IMR-90 (cell line): ENCODE data around the gene ZFAND6.

ENCODE experiments used
- BHLHE40 ChIP-seq: fragments of 150-350 bp; IDR thresholded peaks from 2 replicates; pipeline ENCODE4 v1.6.1; 2016; ENCODE audit warnings: mild to moderate bottlenecking, low read depth, low read length
- CEBPB ChIP-seq: IDR thresholded peaks from 2 replicates; pipeline ENCODE4 v1.6.1; 2012; ENCODE audit warnings: low read depth, low read length, improper control_type of control experiment
- CHD1 ChIP-seq: IDR thresholded peaks from 2 replicates; pipeline ENCODE4 v1.6.1; 2012; ENCODE audit warnings: low read depth, low read length, improper control_type of control experiment
- ELK1 ChIP-seq: fragments of 150-350 bp; IDR thresholded peaks from 2 replicates; pipeline ENCODE4 v1.6.1; 2016; ENCODE audit warnings: low read depth, mild to moderate bottlenecking, low read length, moderate library complexity, borderline replicate concordance
- MAFK ChIP-seq: IDR thresholded peaks from 2 replicates; pipeline ENCODE4 v1.6.1; 2012; ENCODE audit warnings: low read depth, low read length, improper control_type of control experiment
- MAZ ChIP-seq: IDR thresholded peaks from 2 replicates; pipeline ENCODE4 v1.6.1; 2012; ENCODE audit warnings: low read depth, mild to moderate bottlenecking, low read length, improper control_type of control experiment, moderate library complexity, borderline replicate concordance
- MXI1 ChIP-seq: IDR thresholded peaks from 2 replicates; pipeline ENCODE4 v1.6.1; 2012; ENCODE audit warnings: low read depth, mild to moderate bottlenecking, low read length, moderate library complexity, borderline replicate concordance
- POLR2A ChIP-seq: IDR thresholded peaks from 2 replicates; pipeline ENCODE4 v1.6.1; 2012; ENCODE audit warnings: mild to moderate bottlenecking, low read depth, low read length
- RAD21 ChIP-seq: IDR thresholded peaks from 2 replicates; pipeline ENCODE4 v1.6.1; 2012; ENCODE audit warnings: low read length, improper control_type of control experiment
- RCOR1 ChIP-seq: IDR thresholded peaks from 2 replicates; pipeline ENCODE4 v1.6.1; 2012; ENCODE audit warnings: mild to moderate bottlenecking, low read length, improper control_type of control experiment; ENCODE audit not compliant: insufficient replicate concordance
- RFX5 ChIP-seq: IDR thresholded peaks from 2 replicates; pipeline ENCODE4 v1.8.0; 2012; ENCODE audit warnings: low read depth, mild to moderate bottlenecking, low read length, moderate library complexity
- SMC3 ChIP-seq: fragments of 150-350 bp; IDR thresholded peaks from 2 replicates; pipeline ENCODE4 v1.6.1; 2016; ENCODE audit warnings: low read depth, mild to moderate bottlenecking, antibody characterized with exemption, low read length, moderate library complexity
- USF2 ChIP-seq: fragments of 150-350 bp; IDR thresholded peaks from 2 replicates; pipeline ENCODE4 v1.6.1; 2017; ENCODE audit warnings: mild to moderate bottlenecking, antibody characterized with exemption, low read length, low read depth
- TF ChIP-seq, protein P1 (sequence below): conservative IDR thresholded peaks from 2 replicates; pipeline ENCODE4 v1.5.1; 2012; ENCODE audit warnings: mild to moderate bottlenecking, low read depth, low read length, improper control_type of control experiment

DNA sequence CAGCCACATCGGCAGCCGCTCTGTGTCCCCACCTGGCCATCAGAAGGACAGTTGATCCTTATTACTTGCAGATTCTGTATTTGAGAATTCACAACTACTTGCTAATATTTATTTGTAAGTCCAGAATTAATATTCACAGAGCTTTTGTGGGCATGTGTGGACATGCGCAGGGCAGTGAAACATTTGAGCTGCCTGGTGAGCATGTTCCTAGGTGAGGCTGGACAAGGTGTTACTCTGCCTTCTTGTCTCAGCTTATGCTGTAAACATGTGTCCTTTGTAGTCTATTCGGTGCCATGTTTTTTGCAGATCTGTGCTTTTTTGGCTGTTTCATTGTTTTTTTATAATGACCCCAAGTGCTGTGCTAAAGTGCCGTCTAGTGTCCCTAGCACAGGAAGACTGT is 108.9 kb downstream of the ZFAND6 start:
- TF ChIP-seq, protein P1, sequence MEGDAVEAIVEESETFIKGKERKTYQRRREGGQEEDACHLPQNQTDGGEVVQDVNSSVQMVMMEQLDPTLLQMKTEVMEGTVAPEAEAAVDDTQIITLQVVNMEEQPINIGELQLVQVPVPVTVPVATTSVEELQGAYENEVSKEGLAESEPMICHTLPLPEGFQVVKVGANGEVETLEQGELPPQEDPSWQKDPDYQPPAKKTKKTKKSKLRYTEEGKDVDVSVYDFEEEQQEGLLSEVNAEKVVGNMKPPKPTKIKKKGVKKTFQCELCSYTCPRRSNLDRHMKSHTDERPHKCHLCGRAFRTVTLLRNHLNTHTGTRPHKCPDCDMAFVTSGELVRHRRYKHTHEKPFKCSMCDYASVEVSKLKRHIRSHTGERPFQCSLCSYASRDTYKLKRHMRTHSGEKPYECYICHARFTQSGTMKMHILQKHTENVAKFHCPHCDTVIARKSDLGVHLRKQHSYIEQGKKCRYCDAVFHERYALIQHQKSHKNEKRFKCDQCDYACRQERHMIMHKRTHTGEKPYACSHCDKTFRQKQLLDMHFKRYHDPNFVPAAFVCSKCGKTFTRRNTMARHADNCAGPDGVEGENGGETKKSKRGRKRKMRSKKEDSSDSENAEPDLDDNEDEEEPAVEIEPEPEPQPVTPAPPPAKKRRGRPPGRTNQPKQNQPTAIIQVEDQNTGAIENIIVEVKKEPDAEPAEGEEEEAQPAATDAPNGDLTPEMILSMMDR: no peak
- TF ChIP-seq MAFK (no peak), CEBPB (no peak), POLR2A (no peak), ELK1 (no peak), MAZ (no peak), RCOR1 (no peak), SMC3 (no peak), RAD21 (no peak), RFX5 (no peak), MXI1 (no peak), CHD1 (no peak), USF2 (no peak), BHLHE40 (no peak)
